ENCODE data around the gene ABCA1. TPM values are rescaled to one million over a fixed set of nuclear protein-coding genes. Genes with fewer than 3 reads are reported as not detected.
A peak's percentile ranks its signal among the peaks of the same experiment; 100 is the strongest.

ABCA1 gene
- total RNA-seq, 4 donors from 2014 or later: 4.9 to 23.8 (median 21.5) TPM

DNA sequence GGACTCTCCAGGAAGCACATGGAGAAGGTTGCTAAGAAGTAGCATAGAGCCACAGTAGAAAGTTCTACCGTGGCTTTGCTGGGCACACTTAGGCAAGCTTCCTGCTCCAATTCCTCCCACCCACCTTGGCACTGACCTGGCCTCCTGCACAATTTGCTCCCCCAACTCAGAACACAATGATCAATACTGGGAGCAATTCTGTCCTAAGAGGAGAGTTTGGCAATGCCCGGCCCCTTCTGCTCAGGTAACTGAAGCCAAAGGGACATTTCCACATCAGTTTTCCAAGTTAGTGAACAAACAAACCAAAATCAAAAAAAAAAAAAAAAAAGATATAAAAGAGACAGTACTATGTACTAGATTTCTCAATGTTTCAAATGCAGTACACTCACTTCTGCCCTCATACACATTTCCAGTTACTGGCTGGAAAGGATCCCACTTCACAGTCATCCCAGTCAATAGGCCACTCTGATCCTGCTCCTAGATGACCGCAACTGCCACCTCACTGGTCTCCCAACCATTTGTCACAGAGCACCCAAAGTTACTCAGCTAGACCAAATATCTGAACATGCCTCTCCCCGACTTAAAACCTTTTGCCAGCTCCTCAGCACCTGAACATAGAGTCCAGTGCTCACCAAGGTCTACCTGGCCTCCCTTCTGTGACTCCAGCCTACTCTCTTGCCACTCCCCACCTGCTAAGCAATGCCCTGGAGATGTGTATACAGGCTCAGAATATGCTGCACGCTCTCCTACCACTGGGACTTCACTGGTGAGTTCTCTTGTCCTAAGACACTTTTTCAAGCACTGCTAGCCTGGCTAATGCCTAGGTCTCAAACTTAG is 21.3 kb downstream of the ABCA1 start:
- Histone ChIP-seq H3K9me3 (no peaks in the 10 kb centered on the region), H3K4me1 (peaks cover 86 to 96% of the 10 kb centered on the region in 2 donors), H3K36me3 (peaks cover 0 to 1% of the 10 kb centered on the region in 2 donors), H3K4me3 (peak overlapping the region in 1 of 4 donors; percentile 6), H3K27ac (peak overlapping the region; percentile 45 to 71 (median 60)), H3K27me3 (no peaks in the 10 kb centered on the region)
- intact Hi-C loops (cut with DNase I; ENCODE audit: low total_unique reads): loop anchor here (2.0 kb wide), 1 partner anchor 38 kb away; no protein-coding TSS in a partner anchor
- DNase-seq (peak; percentile 33 to 63), ATAC-seq (peak; percentile 61 to 63)
- in situ Hi-C loops (cut with MboI; ENCODE audit: low sequenced_read_pairs in 4 of 4): no loop called here
- TF ChIP-seq CTCF (IDR thresholded peaks at IDR 0.05 in 4 of 5, conservative IDR thresholded peaks at IDR 0.05 in 1 of 5) (no peak), POLR2A (IDR thresholded peaks at IDR 0.05) (no peak)

DNA sequence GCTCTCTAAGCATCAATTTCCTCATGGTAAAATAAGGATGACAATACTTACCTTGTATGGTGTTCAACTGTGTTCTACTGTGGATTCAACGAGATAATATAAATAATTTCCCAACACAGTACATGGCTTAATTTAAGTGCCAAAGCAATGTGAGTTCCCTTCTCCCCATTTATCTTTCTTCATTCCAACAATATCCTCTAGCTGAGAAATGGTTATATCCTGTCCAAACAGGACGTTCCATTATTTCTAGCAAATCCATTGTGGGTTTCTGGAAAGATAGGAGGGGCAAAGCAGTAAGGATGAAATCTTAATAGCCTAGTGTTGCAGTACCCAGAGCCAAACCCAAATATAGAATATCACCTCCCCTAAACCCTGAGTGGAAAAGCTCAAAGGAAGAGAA is 22.0 kb downstream of the ABCA1 start:
- H3K4me3 ChIP-seq: no peak overlapping the region
- TF ChIP-seq CTCF (IDR thresholded peaks at IDR 0.05 in 4 of 5, conservative IDR thresholded peaks at IDR 0.05 in 1 of 5): no peak
- no peak for TF ChIP-seq POLR2A (IDR thresholded peaks at IDR 0.05)
- H3K4me1 ChIP-seq: peaks cover 79 to 96% of the 10 kb centered on the region in 2 donors
- in situ Hi-C loops (cut with MboI; ENCODE audit: low sequenced_read_pairs in 4 of 4): no loop called here
- peak overlapping the region; percentile 45 to 71 (median 60) for H3K27ac ChIP-seq
- no peaks in the 10 kb centered on the region for H3K9me3 ChIP-seq
- intact Hi-C loops (cut with DNase I; ENCODE audit: low total_unique reads): loop anchor here (2.0 kb wide), 1 partner anchor 37 kb away; no protein-coding TSS in a partner anchor
- no peaks in the 10 kb centered on the region for H3K27me3 ChIP-seq
- DNase-seq: no peak
- peaks cover 0 to 4% of the 10 kb centered on the region in 2 donors for H3K36me3 ChIP-seq
- no peak for ATAC-seq

- H3K4me3 ChIP-seq: no peak overlapping the region
- no peaks in the 10 kb centered on the region for H3K27me3 ChIP-seq
- no peak for DNase-seq
- TF ChIP-seq CTCF (IDR thresholded peaks at IDR 0.05 in 4 of 5, conservative IDR thresholded peaks at IDR 0.05 in 1 of 5): no peak
- TF ChIP-seq POLR2A (IDR thresholded peaks at IDR 0.05): no peak
- ATAC-seq: no peak
- H3K4me1 ChIP-seq: peaks cover 73 to 94% of the 10 kb centered on the region in 2 donors
- H3K36me3 ChIP-seq: peaks cover 0 to 4% of the 10 kb centered on the region in 2 donors
- intact Hi-C loops (cut with DNase I; ENCODE audit: low total_unique reads) (no loop called here), in situ Hi-C loops (cut with MboI; ENCODE audit: low sequenced_read_pairs in 4 of 4) (no loop called here)
- peak overlapping the region in 2 of 4 donors; percentile 50 to 71 for H3K27ac ChIP-seq
- H3K9me3 ChIP-seq: no peaks in the 10 kb centered on the region
Observed at GRCh38 chr9:104905153-104905901, 22.6 kb downstream of the ABCA1 start.

DNA sequence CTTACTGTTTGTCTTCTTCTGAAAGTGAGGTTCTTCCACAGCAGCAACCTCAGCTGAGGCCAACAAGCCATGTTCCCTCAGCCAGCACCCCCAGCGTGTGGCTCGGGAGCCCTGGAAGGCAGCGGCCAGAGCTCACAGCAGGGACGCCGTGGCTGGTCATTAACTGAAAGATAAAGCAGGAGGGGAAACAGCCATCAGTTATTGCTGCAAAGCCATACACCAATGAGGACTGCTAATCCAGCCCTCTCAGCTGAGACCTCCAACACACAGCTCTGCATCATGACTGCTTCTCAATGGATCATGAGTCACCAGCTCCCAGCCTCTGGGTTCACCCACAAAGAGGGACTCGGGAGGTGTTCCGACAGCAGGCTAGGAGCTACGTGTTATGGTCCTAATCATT is 24.3 kb downstream of the ABCA1 start:
- H3K36me3 ChIP-seq: peaks cover 0 to 4% of the 10 kb centered on the region in 2 donors
- no peak overlapping the region for H3K4me3 ChIP-seq
- no peaks in the 10 kb centered on the region for H3K9me3 ChIP-seq
- H3K27ac ChIP-seq: peak overlapping the region in 1 of 4 donors; percentile 19
- peaks cover 57 to 89% of the 10 kb centered on the region in 2 donors for H3K4me1 ChIP-seq
- TF ChIP-seq POLR2A (IDR thresholded peaks at IDR 0.05): no peak
- no peak for TF ChIP-seq CTCF (IDR thresholded peaks at IDR 0.05 in 4 of 5, conservative IDR thresholded peaks at IDR 0.05 in 1 of 5)
- in situ Hi-C loops (cut with MboI; ENCODE audit: low sequenced_read_pairs in 4 of 4) (no loop called here), intact Hi-C loops (cut with DNase I; ENCODE audit: low total_unique reads) (no loop called here)
- ATAC-seq (no peak), DNase-seq (no peak)
- H3K27me3 ChIP-seq: no peaks in the 10 kb centered on the region
